ENCODE measurements around the gene WDR72.
"Not testable (repeated sequence)": the region's sequence is repeated elsewhere in the genome, so short reads cannot be mapped to it uniquely, and the experiment has no call there.

Gene WDR72

DNA sequence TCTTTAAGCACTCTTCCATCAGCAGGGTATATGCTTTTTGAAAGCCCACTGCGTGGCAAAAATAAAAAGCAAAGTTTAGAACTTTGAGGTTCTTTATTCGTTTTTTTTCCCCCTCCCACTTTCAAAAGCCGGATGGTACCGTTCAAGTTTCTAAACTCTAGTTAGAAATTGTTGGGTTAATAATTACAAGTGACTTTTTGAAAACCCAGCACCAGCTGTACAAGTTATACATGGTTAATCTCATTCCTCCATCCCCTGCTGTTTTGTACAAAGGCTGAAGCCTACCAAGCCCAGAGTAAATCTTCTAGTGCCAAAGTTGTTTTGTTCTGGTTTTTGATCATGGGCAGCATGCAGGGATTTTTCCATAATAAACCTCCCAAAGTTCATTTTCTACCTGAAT, 48.6 kb downstream of the WDR72 start:
- DNase-seq (ENCODE audit: low read depth in 3 of 3, low spot score in 1 of 3): no peak

- DNase-seq (ENCODE audit: low read depth in 3 of 3, low spot score in 1 of 3): no peak
Measured at GRCh38 chr15:53709821-53710220, 49.6 kb downstream of the WDR72 start.

DNA sequence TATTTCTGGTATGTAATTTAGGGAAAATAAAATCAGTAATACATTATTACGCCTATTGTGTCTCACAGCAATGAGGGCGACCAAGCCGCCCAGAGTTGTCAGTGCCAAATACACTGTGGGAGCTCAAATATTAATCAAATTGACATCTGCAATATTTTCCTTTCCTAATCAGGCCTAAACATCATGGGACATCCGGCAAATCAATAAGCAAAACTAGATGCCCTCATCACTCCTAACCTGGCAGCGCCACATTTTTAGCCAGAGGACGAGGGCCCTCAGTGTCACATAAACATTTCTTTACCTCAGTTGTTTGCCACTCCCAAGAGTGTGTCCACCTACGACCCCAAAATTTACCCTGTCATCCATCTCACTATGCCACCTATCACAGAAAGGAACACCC, 64.1 kb downstream of the WDR72 start:
- no peak for DNase-seq (ENCODE audit: low read depth in 3 of 3, low spot score in 1 of 3)

DNA sequence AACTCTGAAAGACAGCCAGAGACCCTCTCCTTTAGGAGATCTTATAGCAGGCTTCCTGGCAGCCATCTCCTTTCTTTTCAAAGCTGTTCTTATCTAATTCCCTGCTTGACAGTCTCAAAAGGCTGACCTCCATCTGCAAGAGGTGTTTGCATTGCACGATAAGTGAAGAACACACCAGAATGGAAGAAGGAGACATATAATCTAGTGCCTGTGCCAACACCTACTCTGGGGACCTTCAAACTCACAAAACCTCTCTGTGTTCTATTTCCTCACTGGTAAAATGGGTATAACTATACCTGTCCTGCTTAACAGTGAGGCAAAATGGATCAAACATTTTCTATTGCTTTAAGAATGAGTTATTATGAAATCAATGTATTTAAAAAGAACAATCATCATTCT, 65.0 kb downstream of the WDR72 start:
- DNase-seq (ENCODE audit: low read depth in 3 of 3, low spot score in 1 of 3): no peak

DNA sequence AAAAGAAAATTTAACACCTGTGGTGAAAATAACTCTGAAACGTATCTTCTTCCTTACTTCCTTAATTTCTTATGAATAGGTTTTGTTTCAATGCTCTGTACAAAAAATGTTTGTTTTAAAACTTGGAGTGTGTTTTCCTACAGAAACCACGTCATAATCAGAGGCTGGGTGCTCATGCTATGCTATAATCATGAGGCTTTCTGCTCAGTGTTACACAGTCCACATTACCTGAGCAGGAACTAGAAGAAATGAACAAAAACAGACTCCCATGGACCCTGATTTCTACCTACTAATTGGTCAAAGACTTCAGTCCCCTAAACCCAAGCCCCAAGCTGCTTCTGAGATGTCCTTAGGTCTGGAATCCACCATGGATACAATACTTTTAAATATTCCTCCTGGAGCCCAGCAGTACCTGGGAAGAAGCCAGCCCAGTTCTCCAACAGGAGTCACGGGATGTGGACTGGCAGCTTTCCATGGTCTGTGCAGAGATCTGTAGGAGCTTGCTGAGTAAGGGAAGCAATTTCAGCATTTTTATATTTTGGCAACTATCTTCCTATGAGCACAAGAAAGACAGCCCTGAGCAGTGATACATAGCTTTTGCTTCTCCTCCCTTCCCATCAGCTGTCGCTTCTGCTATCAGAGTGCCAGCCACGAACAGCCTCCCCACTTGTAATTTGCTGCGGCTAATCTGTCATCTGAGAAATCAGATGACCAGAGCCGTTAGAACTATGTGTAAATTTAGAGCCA, 65.6 kb downstream of the WDR72 start:
- no peak for DNase-seq (ENCODE audit: low read depth in 3 of 3, low spot score in 1 of 3)

GRCh38 chr15:53684162-53684561, 75.3 kb downstream of the WDR72 start:
- not testable (repeated sequence) for DNase-seq (ENCODE audit: low read depth in 3 of 3, low spot score in 1 of 3)

DNA sequence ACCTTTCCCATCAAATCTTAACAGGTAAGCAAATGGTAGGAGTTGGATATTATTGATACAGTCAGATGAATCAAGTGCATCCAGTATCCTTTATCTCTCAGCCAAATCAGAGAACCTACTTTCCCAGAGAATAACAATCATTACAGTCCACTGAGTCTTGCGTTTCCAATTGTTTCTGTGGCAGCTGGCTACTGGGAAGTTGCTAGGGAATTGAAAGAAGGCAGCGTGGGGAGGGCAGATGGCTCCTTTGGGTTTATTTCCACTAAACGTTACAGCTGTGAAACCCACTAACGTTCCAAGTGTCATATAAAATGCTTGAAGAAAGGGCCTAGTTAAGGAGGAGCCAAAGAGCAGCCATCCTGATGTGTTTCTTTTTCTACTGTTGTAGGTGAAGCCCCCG, 78.4 kb downstream of the WDR72 start:
- no peak for DNase-seq (ENCODE audit: low read depth in 3 of 3, low spot score in 1 of 3)

DNA sequence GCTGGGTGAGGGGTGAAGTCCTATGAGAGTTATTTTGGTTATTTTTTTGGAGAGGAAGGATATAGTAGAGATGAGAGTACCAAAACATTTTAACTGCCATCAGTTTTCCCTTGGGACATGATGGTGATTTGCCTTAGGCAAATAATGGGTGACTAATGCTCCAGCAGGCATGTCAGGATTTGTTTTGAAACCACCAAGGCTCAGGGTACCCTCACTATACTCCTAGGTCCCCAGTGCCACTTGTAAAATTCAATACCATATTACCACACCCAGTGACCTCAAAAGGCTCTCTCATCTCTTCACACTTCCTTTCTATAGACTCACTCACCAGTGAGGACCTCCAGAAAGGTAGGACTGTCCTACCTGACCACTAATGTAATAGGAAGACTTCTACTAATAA, 83.6 kb downstream of the WDR72 start:
- DNase-seq (ENCODE audit: low read depth in 3 of 3, low spot score in 1 of 3): no peak

DNA sequence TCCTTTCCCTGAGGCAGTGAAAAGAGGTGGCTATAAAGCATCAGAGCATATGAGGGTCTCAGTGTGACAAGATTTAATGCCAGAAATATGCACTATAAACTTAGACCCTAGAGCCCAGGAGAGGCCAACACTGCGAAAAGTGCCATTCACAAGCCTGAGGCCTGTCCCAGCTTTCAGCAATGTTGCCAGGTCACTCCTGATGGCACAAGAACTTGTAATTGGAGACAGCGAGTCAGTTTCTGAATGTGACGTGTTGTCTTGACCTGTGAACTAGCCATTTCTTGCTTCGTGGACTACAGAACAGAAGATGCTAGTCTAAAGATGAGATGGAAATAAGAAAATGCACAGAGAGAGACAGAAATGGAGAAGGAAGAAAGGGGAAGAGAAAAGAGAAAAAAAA, 87.9 kb downstream of the WDR72 start:
- DNase-seq (ENCODE audit: low read depth in 3 of 3, low spot score in 1 of 3): no peak

- no peak for DNase-seq (ENCODE audit: low read depth in 3 of 3, low spot score in 1 of 3)
Measured at GRCh38 chr15:53670701-53671100, 88.8 kb downstream of the WDR72 start.

- DNase-seq (ENCODE audit: low read depth in 3 of 3, low spot score in 1 of 3): no peak
Measured at GRCh38 chr15:53665930-53666329, 93.5 kb downstream of the WDR72 start.

GRCh38 chr15:53658827-53659555, 100.5 kb downstream of the WDR72 start:
- no peak for DNase-seq (ENCODE audit: low read depth in 3 of 3, low spot score in 1 of 3)

GRCh38 chr15:53658255-53658654, 101.2 kb downstream of the WDR72 start:
- no peak for DNase-seq (ENCODE audit: low read depth in 3 of 3, low spot score in 1 of 3)

- DNase-seq (ENCODE audit: low read depth in 3 of 3, low spot score in 1 of 3): no peak
Measured at GRCh38 chr15:53648934-53649333, 110.5 kb downstream of the WDR72 start.

DNA sequence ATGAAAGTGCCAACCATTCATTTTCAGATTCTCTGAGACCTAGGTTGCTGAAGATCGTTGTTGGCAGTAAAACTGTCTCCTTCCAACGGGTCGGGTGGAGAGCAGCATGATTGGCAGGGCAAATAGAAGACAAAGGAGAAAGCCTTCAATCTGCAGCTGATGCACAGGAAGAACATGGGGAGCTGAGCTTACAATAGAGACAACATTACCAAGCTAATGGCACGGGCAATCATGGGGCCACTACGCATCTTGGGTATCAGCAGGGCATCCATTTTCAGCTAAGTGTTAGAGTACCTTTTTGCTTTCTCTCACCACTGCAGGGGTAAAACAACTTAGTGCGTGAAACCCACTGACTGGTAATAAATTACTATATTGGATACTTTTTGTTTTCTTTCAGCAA, 114.8 kb downstream of the WDR72 start:
- no peak for DNase-seq (ENCODE audit: low read depth in 3 of 3, low spot score in 1 of 3)

GRCh38 chr15:53634517-53635106, 124.9 kb downstream of the WDR72 start:
- no peak for DNase-seq (ENCODE audit: low read depth in 3 of 3, low spot score in 1 of 3)

- DNase-seq (ENCODE audit: low read depth in 3 of 3, low spot score in 1 of 3): no peak
Measured at GRCh38 chr15:53627279-53627678, 132.2 kb downstream of the WDR72 start.

GRCh38 chr15:53625962-53626845, 133.3 kb downstream of the WDR72 start:
- no peak for DNase-seq (ENCODE audit: low read depth in 3 of 3, low spot score in 1 of 3)

DNA sequence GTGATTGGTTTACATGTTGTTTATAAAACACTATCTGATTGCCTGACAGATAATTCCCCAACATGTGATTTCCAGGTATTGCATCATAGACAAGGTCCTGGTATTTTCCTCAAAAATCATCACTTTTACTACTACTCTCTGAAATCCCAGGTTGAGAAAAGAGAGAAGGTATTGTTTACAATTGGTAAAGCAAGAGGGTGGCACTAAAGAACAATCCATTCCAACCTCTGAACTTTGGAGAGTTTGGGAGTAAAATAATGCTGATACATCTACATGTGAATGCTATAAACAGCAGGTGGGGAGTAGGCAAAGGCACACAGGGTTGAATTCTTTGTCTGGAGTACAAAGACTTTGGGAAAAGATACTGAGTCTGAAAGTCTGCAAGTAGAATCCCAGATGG, 134.2 kb downstream of the WDR72 start:
- no peak for DNase-seq (ENCODE audit: low read depth in 3 of 3, low spot score in 1 of 3)

DNA sequence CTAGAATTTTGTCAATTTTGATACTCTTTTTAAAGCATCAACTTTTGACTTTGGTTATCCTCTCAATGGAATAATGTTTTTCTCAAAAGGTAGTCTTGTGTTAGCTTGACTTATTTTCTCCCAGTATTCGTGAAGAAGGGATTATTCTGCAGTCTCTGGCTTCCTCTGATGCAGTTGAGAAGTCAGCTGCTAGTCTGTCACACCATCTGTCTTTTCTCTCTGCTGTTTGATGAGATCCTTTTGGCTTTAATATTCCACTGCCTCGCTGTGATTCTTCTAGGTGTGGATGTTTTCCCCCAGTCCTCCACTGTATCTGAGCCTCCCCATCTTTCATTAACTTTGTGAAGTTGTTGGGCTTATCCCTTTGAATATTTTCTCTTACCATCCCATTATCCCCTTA, 141.0 kb downstream of the WDR72 start:
- DNase-seq (ENCODE audit: low read depth in 3 of 3, low spot score in 1 of 3): no peak

DNA sequence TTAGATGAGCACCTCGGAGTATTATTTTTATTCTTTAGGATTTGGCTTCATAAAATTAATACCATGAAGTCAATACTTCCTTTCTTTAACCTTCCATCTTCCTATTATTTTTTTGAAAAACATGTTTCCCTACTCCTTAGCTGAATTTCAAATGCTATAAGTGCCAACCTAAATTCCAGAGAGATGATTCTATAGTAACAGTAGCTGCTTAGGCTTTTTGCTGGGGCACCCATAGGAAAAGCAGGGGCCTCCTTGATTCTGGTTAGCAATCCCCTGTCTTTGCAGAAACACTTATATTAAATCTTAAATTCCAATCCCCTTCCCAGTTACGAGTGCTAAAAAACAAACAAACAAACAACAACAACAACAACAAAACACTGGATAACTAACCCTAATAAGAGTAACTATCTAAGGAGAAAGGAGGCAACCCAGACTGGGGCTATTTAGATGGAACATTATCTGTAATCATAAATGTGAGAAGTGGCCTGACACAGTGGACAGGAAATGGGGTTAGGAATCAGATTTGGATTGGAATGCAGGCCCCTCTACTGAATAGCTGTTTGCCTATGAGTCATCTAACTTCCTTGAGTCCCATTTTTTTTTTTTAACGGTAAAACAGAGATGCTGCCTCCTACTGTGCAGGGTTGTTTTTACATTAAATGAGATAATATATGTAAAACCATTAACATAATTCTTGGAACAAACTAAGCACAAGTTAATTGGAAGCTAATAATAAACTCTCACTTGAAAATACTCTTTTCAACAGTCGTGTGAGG, 148.1 kb downstream of the WDR72 start:
- no peak for DNase-seq (ENCODE audit: low read depth in 3 of 3, low spot score in 1 of 3)
